Jurkat, Clone E6-1 (cell line): ENCODE measurements around the gene TBL3. TPM values are rescaled to one million over a fixed set of nuclear protein-coding genes. Genes with fewer than 3 reads are reported as not detected.
"Not testable (repeated sequence)": the region's sequence is repeated elsewhere in the genome, so short reads cannot be mapped to it uniquely, and the experiment has no call there.

Experiments used
- DNase-seq: peaks from one replicate; pipeline ENCODE4 v3.0.0-alpha.2; 2011; ENCODE audit warnings: low read depth, low spot score
- H3K4me3 ChIP-seq: 2 replicates; pipeline ENCODE4 v1.5.1; 2011; ENCODE audit warnings: mild to moderate bottlenecking, low read length, control low read depth, moderate library complexity
- polyA plus RNA-seq: library from polyadenylated mRNA; unstranded; fragments of >200 nt; gene quantifications from one replicate; pipeline ENCODE4 v1.2.1, GENCODE V29; 2012; ENCODE audit warnings: missing spikeins; ENCODE audit not compliant: insufficient read length, insufficient read depth

TBL3 gene
- polyA plus RNA-seq: 52.9 TPM

DNA sequence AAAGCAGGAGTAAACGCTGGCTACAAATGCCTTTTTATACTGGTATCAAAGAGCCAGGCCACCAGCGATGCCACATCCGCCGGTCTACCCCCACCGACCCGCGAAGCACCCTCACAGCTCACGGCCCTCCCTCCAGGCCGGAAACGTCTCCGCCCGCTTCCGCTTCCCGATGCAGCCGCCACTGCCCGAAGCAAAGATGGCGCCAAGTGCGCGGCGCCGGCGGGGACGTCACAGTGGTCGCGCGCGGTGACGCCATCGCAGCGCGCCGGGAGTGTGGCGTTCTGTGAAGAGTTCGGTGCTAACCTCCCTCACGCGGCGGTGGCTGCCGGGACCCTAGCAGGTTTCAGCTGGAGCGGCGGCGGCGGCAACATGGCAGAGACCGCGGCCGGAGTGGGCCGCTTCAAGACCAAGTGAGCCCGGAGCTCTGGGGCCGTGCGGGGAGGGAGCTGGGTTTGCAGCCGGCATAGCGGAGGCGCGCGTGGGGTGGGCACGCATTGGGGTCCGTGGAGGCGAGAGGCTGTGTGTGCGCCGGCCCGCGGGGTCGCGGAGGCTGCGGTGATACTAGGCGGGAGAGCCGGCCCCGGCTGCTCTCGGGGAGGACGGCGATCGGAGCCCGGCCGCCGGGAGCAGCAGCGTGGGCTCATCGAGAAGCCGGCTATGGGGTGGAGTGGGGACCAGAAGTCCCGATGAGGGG is at the start of gene TBL3:
Gene TBL3 (plus strand): TSS at position 258 of the 694 bp plus-strand sequence. CDS start 112 bp downstream, at position 370.
- DNase-seq: peak; percentile 94
- peak within 1 kb of the TSS; percentile 86 for H3K4me3 ChIP-seq

DNA sequence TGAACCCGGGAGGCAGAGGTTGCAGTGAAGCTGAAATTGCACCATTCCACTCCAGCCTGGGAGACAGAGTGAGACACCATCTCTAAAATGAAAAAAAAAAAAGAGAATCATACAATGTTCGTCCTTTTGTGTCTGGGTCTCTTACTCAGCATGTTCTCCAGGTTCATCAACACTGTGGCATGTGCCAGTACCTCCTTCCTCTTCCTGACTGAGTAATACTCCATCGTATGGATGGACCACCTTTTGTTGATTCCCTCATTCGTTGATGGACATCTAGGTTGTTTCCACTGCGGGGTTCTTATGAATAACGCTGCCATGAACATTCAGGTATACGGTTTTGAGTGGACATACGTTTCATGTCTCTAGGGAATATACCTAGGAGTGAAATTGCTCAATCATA is 49.5 kb upstream of the TBL3 start:
- H3K4me3 ChIP-seq: no peak overlapping the region
- no peak for DNase-seq

DNA sequence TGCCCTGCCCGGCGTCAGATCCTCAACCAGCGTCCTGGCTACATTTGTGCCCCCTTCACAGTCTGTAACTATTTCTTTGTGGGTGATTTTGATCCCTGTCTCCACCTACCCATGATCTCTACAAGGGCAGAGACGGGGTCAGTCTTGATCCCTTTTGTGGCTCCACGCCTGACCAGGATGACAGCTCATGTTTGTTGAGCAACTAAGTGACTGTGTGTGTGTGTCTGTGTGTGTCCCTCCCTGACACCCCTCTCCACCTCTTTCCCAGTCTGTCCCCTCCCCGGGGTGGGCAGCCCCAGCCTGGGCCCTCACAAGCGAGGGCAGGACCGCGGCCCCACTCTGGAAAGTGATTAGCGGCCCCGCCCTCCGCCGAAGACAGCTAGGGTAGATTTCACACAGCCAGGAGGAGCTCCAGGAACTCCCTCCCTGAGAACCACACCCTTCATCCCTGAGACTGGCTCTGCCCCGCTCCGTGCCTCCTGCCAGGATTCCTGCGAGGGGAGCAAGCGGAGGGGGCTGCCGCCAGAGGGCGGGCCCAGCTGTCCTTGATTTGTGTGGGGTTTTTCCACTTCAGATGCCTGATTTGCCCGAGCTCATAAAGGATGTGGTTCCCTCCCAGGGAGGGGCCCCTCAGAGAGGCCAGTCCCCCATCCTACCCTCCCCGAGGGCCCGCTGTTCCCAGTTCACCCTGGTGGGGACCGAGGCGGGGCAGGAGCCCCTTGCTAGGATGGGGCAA is 48.4 kb upstream of the TBL3 start:
- no peak overlapping the region for H3K4me3 ChIP-seq

DNA sequence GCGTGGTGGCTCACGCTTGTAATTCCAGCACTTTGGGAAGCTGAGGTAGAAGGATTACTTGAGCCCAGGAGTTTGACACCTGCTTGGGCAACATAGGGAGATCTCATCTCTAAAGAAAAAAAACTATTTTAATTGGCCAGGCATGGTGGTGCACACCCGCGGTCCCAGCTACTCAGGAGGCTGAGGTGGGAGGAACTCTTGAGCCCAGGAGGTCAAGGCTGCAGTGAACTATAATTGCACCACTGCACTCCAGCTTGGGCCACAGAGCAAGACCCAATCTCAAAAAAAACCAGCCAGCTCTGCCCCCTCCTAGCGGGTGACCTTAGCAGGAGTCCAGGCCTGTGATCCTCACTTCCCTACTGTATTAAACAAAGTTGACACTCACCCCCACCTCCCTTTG is 47.8 kb upstream of the TBL3 start:
- H3K4me3 ChIP-seq: no peak overlapping the region
- DNase-seq: no peak

More for the DNA sequence above, 48.4 kb upstream of the TBL3 start:
- no peak for DNase-seq

DNA sequence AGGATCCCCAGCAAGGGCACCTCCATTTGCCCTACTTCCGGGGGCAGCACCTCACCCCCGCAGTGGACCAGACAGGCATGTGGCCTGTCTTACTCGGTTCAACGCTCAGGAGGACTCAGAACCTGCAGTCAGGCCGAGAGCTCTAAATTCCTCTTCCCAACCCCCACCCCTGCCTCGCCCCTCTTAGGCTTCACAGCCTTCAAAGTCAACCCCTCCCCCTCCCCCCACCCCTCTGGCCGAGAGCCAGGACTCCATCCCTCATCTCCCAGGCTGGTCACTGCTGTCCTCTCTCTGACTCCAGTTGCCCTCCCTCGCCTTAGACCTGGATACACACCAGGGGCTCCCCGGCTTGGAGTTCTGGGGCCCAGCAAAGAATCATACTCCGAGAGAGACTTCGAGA is 45.6 kb upstream of the TBL3 start:
- no peak overlapping the region for H3K4me3 ChIP-seq
- DNase-seq: no peak

DNA sequence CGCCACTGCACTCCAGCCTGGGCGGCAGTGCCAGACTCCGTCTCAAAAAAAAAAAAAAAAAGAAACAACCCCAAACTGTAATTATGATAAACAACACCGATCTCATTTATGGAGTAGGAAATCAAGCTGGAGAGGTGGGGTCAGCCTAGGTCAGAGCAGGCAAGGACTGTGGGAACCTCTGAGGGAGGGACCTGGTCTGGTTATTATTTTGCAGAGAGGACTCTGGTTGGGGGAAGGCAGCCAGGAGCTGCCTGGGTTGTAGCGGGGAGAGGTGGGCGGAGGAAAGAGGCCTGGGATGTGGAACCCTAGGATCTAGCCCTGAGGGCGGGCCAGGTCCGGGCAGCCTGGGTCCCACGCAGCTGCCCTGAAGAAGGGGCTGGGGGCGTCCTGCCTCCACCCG is 42.7 kb upstream of the TBL3 start:
- H3K4me3 ChIP-seq: peak overlapping the region; percentile 55
- no peak for DNase-seq

DNA sequence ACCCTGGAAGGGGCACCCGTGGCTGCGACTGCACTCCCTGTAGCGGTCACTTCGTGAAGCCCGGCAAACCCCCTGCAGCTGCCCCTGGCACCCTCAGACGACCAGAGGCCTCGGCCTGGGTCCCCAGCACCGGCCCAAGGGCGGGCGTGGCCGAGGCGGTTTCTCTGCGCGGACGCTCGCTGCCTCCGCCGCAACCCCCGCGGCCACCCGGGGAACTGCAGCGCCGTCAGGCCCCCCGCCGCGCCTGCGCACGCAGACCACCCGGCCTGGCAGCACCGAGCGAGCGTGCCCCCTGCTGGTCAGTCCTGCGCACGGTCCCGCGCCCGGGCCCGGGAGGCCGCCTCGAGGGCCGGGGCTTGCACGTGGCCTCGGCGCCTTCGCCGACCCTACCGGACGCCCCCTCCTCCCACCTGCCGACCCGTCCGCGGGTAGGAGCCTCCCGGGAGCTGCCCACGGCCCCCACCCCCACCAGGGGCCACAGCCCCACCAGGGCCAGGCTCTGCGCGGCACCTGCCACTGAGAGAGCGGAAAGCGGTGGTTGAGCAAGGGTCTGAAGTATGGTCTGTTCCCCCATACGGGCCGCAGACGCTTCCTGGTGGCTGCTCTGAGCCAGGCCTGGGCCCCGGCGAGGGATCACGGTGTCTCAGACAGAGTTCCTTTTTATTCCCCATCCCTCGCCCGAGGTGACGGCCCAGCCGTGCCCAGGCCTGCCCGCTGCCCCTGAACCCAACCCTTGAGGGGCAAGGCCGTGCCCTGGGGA is 42.1 kb upstream of the TBL3 start:
- peak overlapping the region; percentile 55 for H3K4me3 ChIP-seq
- DNase-seq: peak; percentile 55

DNA sequence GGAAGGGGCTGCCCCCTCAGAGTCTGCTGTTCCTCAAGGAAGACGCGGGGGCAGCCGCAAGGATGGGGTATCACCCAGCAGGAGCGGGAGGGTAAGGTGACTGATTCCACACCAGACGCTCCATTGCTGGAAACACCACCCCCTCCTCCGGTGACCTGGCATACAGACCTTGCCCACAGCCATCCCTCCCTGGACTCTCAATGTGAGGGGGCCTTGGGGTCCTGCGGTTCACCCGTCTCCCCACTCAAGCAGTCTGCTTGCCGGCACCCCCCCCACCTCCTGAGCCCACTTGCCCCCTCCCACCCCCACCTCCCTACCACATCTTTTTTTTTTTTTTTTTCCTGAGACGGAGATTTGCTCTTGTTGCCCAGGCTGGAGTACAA is 41.5 kb upstream of the TBL3 start:
- no peak overlapping the region for H3K4me3 ChIP-seq
- DNase-seq: no peak

DNA sequence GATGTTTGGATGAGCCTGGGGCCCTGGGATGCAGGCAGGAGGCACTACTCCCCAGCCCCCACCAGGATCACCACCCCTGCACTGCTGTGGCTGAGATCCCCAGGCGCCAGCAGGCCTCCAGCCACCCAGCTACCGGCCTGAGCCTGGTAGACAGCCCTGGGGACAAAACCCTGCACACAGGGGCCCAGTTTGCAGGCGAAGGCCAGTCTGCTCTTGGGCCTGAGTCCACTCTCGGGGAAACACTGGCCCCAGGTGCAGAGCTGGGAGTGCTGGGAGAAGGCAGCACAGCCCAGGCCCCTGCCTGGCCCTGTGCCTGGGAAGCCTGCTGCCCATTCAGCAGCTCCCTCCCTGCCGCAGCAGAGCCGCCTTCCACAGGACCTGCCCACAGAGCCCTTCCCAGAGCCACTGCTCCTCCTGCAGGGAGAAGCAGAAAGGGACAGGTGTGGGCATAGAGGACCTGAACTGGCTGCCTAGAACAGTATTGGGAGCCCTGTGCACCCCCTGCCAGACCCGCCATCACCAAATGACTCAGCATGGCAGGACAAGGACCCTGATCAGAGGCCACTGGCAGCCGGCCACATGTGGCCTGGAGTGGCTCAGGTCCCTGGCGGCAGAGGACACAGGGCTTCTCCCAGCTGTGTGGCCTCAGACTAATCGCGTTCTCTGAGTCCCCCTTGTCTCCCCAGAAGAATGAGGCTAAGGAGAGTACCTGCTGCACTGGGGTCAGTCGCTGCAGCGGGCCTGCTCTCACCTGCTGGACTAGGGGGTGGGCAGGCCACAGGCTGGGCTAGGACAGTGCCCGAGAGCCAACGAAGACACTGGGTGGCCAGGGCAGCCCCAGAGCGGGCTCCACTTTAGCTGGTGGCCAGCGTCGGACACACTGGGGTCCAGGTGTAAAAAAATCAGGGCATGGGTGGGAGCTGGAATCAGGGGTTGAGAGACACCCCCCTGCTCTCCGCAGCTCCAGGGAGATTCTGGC is 39.5 kb upstream of the TBL3 start:
- H3K4me3 ChIP-seq: no peak overlapping the region
- no peak for DNase-seq

DNA sequence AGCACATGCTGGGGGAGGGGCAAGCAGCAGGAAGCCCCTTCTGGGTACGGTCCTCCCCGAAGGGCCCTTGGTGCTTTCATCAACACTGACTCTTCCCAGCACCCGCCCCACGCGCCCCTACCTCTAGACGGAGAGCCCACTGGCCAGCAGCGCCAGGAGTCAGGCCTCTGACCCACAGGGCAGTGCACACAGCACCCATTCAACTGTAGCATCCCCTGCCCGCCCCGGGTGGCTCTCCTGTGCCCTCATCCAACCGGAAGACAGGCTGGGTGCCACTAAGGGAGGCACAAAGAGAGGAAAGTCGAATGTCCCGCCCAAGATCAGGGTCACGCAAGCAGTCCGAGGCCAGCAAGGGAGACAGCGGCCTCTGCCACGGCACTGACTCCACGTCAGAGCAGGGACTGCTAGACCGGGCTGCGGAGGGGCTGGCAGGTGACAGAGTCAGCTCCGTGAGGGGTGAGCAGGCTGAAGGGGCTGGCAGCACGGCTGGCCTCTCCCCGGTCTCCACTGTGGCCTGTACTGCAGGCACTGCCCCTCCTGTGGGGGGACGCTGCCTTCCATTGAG is 38.7 kb upstream of the TBL3 start:
- DNase-seq: no peak
- H3K4me3 ChIP-seq: no peak overlapping the region

DNA sequence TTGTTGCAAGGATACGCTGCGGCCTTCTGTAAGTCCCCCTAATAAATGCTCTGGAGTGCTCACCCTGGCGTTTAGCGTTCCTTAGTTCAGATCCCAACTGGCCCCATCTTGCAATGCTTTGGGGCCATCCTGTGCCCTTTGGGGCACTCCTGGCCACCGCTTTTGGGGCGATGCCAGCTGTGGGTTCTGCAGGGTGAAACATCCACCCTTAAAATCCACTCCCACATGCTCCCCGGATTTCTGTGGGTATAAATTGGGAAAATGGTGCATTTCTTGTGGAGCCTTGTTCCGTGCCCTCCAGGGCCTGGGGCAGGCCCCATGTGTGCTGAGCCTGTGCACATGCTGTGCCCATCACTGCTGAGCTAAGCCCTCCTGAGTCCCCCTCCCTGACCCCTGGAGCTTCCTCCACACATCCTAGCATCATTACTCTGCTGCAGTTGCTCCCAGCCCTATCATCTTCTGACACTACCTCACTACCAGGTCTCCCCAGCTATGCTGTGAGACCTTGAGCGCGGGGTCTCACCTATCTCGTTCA is 34.8 kb upstream of the TBL3 start:
- H3K4me3 ChIP-seq: no peak overlapping the region
- no peak for DNase-seq

DNA sequence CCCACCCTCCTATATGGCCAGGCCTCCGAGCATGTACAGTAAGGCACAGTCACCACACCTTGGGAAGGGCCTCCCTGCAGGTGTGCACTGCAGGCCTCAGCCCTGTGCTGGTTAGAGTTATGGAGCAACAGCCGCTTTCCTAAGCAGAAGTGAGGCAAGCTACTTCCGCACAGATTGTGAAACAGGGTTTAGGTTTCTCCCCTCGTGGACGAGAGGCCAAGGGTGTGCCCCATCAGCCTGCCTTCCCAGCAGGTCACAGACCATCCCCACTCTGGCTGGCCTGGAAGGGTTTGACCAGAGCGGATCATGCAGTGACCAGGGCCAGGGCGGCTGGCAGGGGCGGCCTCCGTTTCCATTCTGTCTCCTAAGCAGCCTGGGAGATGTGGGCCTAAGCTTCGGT is 33.5 kb upstream of the TBL3 start:
- no peak for DNase-seq
- no peak overlapping the region for H3K4me3 ChIP-seq

DNA sequence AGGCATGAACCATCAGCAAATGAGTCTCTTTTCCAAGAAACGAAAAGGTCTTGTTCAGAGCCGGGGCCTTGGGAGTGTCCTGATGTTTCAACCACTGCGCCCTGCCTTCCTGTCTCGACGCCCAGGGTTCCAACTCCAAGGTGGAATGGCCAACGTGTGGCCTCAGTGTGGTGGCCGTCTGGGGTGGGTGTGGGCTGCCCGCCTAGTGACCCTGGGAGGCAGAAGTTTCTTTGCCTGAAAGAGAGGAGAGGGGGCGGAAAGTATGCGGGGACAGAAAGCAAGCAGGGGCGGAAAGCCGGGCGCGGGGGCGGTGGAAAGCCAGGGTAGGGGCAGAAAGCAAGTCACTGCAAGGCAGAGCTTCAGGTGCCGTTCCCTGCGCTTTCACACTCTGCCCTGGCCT is 32.9 kb upstream of the TBL3 start:
- DNase-seq: no peak

DNA sequence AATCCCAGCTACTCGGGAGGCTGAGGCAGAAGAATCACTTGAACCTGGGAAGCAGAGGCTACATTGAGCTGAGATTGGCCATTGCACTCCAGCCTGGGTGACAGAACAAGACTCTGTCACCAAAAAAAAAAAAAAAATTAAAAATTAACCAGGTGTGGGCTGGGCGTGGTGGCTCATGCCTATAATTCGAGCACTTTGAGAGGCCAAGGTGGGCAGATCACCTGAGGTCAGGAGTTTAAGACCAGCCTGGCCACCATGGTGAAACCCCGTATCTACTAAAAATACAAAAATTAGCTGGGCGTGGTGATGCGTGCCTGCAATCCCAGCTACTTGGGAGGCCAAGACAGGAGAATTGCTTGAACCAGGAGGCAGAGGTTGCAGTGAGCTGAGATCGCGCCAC is 32.0 kb upstream of the TBL3 start:
- H3K4me3 ChIP-seq: not testable (repeated sequence)

More for the DNA sequence above, 32.9 kb upstream of the TBL3 start:
- H3K4me3 ChIP-seq: no peak overlapping the region

DNA sequence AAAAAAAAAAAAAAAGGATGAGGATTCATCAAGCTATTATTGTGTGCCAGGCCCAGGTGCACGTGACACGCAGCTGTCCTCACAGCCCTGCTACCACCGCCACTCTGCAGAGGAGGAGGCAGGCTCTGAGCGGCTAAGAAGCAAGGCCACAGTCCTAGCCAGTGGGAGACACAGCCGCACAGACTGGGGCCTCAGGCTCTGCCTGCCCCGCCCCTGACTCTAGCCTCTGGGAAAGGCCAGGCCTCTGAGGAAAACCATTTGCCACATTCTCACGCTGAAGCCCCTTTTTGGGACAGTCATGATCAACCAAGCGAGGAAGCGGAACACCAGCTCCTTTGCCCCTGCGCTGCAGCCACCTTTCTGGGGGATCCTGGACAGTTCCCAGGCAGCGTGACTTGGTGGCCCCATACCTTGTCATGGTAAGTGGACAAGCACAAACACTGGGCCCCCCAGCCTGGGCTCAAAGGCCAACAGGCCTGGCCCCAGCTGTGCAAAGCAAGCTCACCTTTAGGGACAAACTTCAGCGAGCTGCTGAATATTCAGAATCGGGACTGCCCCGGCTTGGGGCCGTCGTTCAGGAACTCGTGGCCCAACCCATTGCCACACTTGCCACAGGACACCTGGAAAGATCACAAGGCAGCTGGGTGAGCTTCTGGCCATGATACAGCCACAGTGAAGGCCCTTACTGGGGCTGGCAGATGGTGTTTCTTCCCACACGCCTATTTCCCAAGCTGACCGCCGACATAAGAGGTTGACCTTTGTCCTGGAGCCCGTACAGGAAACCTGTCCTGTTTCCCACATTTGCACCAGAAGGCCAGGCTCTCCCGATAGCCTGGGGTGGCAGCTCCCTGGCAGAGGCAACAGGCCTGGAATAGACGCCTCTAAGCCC is 31.3 kb upstream of the TBL3 start:
- no peak overlapping the region for H3K4me3 ChIP-seq
- no peak for DNase-seq

More for the DNA sequence above, 32.0 kb upstream of the TBL3 start:
- not testable (repeated sequence) for DNase-seq

DNA sequence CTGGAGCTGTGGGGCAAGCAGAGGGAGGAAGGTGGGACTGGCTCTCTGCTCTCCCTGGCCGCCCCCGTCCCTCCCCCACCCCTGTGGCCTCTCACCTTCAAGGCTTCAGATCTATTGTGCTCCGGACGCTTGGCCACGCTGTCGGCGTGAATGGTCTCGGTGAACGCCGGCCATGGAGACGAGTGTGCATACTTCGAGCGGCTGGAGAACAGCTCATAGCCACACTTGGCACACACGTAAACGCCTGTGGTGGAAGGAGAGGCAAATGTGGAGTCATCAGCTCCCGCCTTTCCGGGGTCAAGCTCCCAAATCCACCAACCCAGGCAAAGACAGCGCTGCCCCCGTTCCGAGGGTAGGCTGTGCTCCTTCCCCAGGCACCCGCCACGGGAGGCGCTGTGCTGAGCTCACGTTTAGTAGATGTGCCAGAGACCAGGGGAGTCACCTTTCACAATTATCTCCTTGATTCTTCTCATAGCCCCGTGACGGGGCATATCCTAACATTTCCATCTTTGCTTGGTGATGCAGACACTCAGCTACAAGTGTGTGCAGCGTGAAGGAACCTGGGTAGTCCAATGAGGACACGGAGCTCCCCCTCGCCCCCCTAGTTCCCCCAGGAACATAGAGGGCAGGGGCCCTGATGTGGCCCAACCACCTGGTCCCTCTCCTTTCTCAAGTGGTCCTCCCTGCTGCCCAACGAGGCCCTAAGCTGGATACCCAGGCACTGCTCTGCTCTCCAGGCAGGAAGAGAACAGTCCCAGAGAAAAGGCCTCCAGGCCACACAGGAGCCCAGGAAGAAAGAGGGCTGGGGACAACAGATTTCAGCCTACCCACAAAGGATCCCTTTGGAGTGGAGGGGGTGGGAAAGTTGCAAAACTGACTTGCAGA is 30.4 kb upstream of the TBL3 start:
- no peak for DNase-seq
- H3K4me3 ChIP-seq: no peak overlapping the region
